SK-N-SH (cell line): ENCODE results near the gene HOXA2. TPM values are rescaled to one million over a fixed set of nuclear protein-coding genes. Genes with fewer than 3 reads are reported as not detected.
A peak's percentile ranks its signal among the peaks of the same experiment; 100 is the strongest.

Source experiments
- CTCF ChIA-PET: fragments of 300-600, 350-600 bp; formaldehyde crosslinking; extraction: SDS; loops from one replicate; lab custom pipeline; 2021; lab: Yijun Ruan, JAX
- POLR2A ChIA-PET: fragments of 350-600 bp; sonication (Branson Sonifier 250); formaldehyde crosslinking; extraction: SDS; loops from one replicate; lab custom pipeline; 2020; ENCODE audit warnings: antibody characterized with exemption, inconsistent platforms; lab: Yijun Ruan, JAX
- DNase-seq: peaks from one replicate; pipeline ENCODE4 v3.0.0; 2012
- H2AFZ ChIP-seq: fragments of 200-600 bp; sonication (generic); 2 replicates; pipeline ENCODE4 v1.8.1; 2016; ENCODE audit warnings: antibody characterized with exemption, mild to moderate bottlenecking, low read depth
- H3F3A ChIP-seq: fragments of 200-600 bp; sonication (generic); replicated peaks from 2 replicates; pipeline ENCODE3; 2016; ENCODE audit warnings: antibody characterized with exemption, mild to moderate bottlenecking; ENCODE audit not compliant: insufficient read depth
- H3K27ac ChIP-seq, 2 experiments: fragments of 200-500 bp in 1 of 2; fragments of 200-600 bp in 1 of 2; sonication (Bioruptor generic) in 1 of 2; sonication (generic), shearing (Covaris generic) in 1 of 2; 2 replicates each; pipeline versions ENCODE4 v1.5.1 to v1.6.1; 2014 to 2016; ENCODE audit warnings: low read depth in 2 of 2, inconsistent platforms in 1 of 2, low read length in 1 of 2, mild to moderate bottlenecking in 1 of 2, mixed read lengths in 1 of 2
- H3K27me3 ChIP-seq: fragments of 200-600 bp; sonication (generic), shearing (Covaris generic); 2 replicates; pipeline ENCODE4 v1.6.1; 2016; ENCODE audit warnings: mixed run types; ENCODE audit not compliant: insufficient read depth
- H3K36me3 ChIP-seq, 2 experiments: fragments of 200-500 bp in 1 of 2; fragments of 200-600 bp in 1 of 2; sonication (Bioruptor generic) in 1 of 2; sonication (generic) in 1 of 2; replicated peaks in 1 of 2; 2 replicates each; pipeline versions ENCODE3 to v1.5.1; 2014 to 2016; ENCODE audit warnings: low read length in 1 of 2, mild to moderate bottlenecking in 1 of 2; ENCODE audit not compliant: insufficient read depth in 2 of 2, control insufficient read depth in 1 of 2
- H3K4me1 ChIP-seq, 2 experiments: fragments of 200-500 bp in 1 of 2; fragments of 200-600 bp in 1 of 2; sonication (Bioruptor generic) in 1 of 2; sonication (generic), shearing (Covaris generic) in 1 of 2; 2 replicates each; pipeline versions ENCODE4 v1.5.1 to v1.6.1; 2014 to 2016; ENCODE audit warnings: low read depth in 1 of 2, low read length in 1 of 2, mixed run types in 1 of 2; ENCODE audit not compliant: insufficient read depth in 2 of 2, control insufficient read depth in 1 of 2
- H3K4me2 ChIP-seq: fragments of 200-600 bp; sonication (generic), shearing (Covaris generic); 2 replicates; pipeline ENCODE4 v1.6.1; 2017; ENCODE audit warnings: mixed run types
- H3K4me3 ChIP-seq, 2 experiments: fragments of 200-500 bp in 1 of 2; fragments of 200-600 bp in 1 of 2; sonication (Bioruptor generic) in 1 of 2; sonication (generic), shearing (Covaris generic) in 1 of 2; 2 replicates each; pipeline versions ENCODE4 v1.5.1 to v1.8.1; 2014 to 2016; ENCODE audit warnings: low read depth in 2 of 2, inconsistent platforms in 1 of 2, low read length in 1 of 2, mild to moderate bottlenecking in 1 of 2, mixed read lengths in 1 of 2, moderate library complexity in 1 of 2
- H3K79me2 ChIP-seq: fragments of 200-600 bp; sonication (generic); 2 replicates; pipeline ENCODE4 v1.8.1; 2017; ENCODE audit warnings: mild to moderate bottlenecking; ENCODE audit not compliant: insufficient read depth
- H3K9ac ChIP-seq: fragments of 200-600 bp; sonication (generic); 2 replicates; pipeline ENCODE4 v1.6.1; 2017; ENCODE audit warnings: mixed run types
- H3K9me2 ChIP-seq: fragments of 200-600 bp; sonication (generic); 2 replicates; pipeline ENCODE4 v1.6.1; 2017; ENCODE audit warnings: mixed run types
- H3K9me3 ChIP-seq: fragments of 200-600 bp; sonication (generic); 2 replicates; pipeline ENCODE4 v1.6.1; 2017; ENCODE audit warnings: mixed run types, mild to moderate bottlenecking, moderate library complexity
- H4K20me1 ChIP-seq: fragments of 200-600 bp; sonication (generic); 2 replicates; pipeline ENCODE4 v1.6.1; 2017; ENCODE audit warnings: mild to moderate bottlenecking, mixed run types; ENCODE audit not compliant: insufficient read depth
- EZH2phosphoT487 ChIP-seq: fragments of 200-600 bp; sonication (generic); IDR thresholded peaks from 2 replicates; pipeline ENCODE4 v1.6.1; 2017; ENCODE audit warnings: low read depth, mixed run types, mild to moderate bottlenecking, antibody characterized with exemption, moderate library complexity, borderline replicate concordance
- JUND ChIP-seq: IDR thresholded peaks from 2 replicates; pipeline ENCODE4 v1.4.0; 2012
- MXI1 ChIP-seq: IDR thresholded peaks from 2 replicates; pipeline ENCODE4 v1.6.1; 2012; ENCODE audit warnings: mild to moderate bottlenecking, low read depth, low read length, improper control_type of control experiment
- POLR2AphosphoS5 ChIP-seq: IDR thresholded peaks from 2 replicates; pipeline ENCODE4 v1.6.1; 2012; ENCODE audit warnings: low read depth, low read length
- RAD21 ChIP-seq: IDR thresholded peaks from 2 replicates; pipeline ENCODE4 v1.6.1; 2012; ENCODE audit warnings: mild to moderate bottlenecking, low read length
- RFX5 ChIP-seq: IDR thresholded peaks from 2 replicates; pipeline ENCODE4 v1.6.1; 2012; ENCODE audit warnings: mild to moderate bottlenecking, improper control_type of control experiment, low read length
- SMC3 ChIP-seq: IDR thresholded peaks from 2 replicates; pipeline ENCODE4 v1.6.1; 2012; ENCODE audit warnings: low read depth, low read length, improper control_type of control experiment
- USF1 ChIP-seq: IDR thresholded peaks from 2 replicates; pipeline ENCODE4 v1.4.0; 2012; ENCODE audit warnings: low read depth, borderline replicate concordance
- WGBS: methylation state at CpG from one replicate; pipeline ENCODE4 v1.1.6; 2017; ENCODE audit warnings: low lambda C conversion rate; 5-methylcytosine and 5-hydroxymethylcytosine counted together
- polyA plus RNA-seq, 3 experiments: library from polyadenylated mRNA; depleted of rRNA; stranded (reverse); fragments of >200 nt; gene quantifications; 2 replicates each; pipeline ENCODE4 v1.2.3, GENCODE V29; 2012
- TF ChIP-seq, protein P1 (sequence below): IDR thresholded peaks from 2 replicates; pipeline ENCODE4 v1.4.0; 2012; ENCODE audit warnings: low read depth, borderline replicate concordance
- TF ChIP-seq, protein P2 (sequence below): fragments of 150-350 bp; IDR thresholded peaks from 2 replicates; pipeline ENCODE4 v1.6.1; 2016; ENCODE audit warnings: mild to moderate bottlenecking, low read depth, low read length
- TF ChIP-seq, protein P3 (sequence below): IDR thresholded peaks from 2 replicates; pipeline ENCODE4 v1.4.0; 2012; ENCODE audit warnings: low read depth
- TF ChIP-seq, protein P4 (sequence below): fragments of 200-600 bp; sonication (generic); IDR thresholded peaks from 2 replicates; pipeline ENCODE4 v1.6.1; 2017; ENCODE audit warnings: antibody characterized with exemption, mild to moderate bottlenecking, moderate library complexity

The HOXA2 gene
- polyA plus RNA-seq, 1 of the 3 experiments (the other 2 are of a cell fraction), result not detected

GRCh38 chr7:27143023-27143949 is 40.8 kb upstream of the HOXA2 start, which contains the start of gene HOXA5:
TSS of gene HOXA5 (minus strand) at chr7:27143681. CDS start at chr7:27143607, 74 bp downstream.
- no peak within 1 kb of the TSS for H3K9ac ChIP-seq
- H3K4me2 ChIP-seq, result peak within 1 kb of the TSS; percentile 42
- H3K9me2 ChIP-seq, result no peaks in the 10 kb centered on the region
- no peaks in the 10 kb centered on the region for H3F3A ChIP-seq
- no peaks in the 10 kb centered on the region for H4K20me1 ChIP-seq
- H3K27me3 ChIP-seq, result peaks cover 100% of the 10 kb centered on the region
- DNase-seq, result peak; percentile 92
- WGBS, result 6% methylated on average over 56 of the region's 86 CpGs
- TF ChIP-seq, protein P1, sequence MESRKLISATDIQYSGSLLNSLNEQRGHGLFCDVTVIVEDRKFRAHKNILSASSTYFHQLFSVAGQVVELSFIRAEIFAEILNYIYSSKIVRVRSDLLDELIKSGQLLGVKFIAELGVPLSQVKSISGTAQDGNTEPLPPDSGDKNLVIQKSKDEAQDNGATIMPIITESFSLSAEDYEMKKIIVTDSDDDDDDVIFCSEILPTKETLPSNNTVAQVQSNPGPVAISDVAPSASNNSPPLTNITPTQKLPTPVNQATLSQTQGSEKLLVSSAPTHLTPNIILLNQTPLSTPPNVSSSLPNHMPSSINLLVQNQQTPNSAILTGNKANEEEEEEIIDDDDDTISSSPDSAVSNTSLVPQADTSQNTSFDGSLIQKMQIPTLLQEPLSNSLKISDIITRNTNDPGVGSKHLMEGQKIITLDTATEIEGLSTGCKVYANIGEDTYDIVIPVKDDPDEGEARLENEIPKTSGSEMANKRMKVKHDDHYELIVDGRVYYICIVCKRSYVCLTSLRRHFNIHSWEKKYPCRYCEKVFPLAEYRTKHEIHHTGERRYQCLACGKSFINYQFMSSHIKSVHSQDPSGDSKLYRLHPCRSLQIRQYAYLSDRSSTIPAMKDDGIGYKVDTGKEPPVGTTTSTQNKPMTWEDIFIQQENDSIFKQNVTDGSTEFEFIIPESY, result no peak
- TF ChIP-seq EZH2phosphoT487, result 0 out of 2 replicates have a peak, but pooled peaks have one; percentile 16
- TF ChIP-seq MXI1, result no peak
- TF ChIP-seq, protein P2, sequence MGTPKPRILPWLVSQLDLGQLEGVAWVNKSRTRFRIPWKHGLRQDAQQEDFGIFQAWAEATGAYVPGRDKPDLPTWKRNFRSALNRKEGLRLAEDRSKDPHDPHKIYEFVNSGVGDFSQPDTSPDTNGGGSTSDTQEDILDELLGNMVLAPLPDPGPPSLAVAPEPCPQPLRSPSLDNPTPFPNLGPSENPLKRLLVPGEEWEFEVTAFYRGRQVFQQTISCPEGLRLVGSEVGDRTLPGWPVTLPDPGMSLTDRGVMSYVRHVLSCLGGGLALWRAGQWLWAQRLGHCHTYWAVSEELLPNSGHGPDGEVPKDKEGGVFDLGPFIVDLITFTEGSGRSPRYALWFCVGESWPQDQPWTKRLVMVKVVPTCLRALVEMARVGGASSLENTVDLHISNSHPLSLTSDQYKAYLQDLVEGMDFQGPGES, result no peak
- peak; percentile 37; the same call in 1 of the 2 replicates for TF ChIP-seq USF1
- TF ChIP-seq JUND, result no peak
- TF ChIP-seq POLR2AphosphoS5, result no peak
- TF ChIP-seq, protein P3, sequence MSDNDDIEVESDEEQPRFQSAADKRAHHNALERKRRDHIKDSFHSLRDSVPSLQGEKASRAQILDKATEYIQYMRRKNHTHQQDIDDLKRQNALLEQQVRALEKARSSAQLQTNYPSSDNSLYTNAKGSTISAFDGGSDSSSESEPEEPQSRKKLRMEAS, result no peak
- peak; percentile 28; the same call in 1 of the 2 replicates for TF ChIP-seq SMC3
- no peak for TF ChIP-seq RFX5
- TF ChIP-seq, protein P4, sequence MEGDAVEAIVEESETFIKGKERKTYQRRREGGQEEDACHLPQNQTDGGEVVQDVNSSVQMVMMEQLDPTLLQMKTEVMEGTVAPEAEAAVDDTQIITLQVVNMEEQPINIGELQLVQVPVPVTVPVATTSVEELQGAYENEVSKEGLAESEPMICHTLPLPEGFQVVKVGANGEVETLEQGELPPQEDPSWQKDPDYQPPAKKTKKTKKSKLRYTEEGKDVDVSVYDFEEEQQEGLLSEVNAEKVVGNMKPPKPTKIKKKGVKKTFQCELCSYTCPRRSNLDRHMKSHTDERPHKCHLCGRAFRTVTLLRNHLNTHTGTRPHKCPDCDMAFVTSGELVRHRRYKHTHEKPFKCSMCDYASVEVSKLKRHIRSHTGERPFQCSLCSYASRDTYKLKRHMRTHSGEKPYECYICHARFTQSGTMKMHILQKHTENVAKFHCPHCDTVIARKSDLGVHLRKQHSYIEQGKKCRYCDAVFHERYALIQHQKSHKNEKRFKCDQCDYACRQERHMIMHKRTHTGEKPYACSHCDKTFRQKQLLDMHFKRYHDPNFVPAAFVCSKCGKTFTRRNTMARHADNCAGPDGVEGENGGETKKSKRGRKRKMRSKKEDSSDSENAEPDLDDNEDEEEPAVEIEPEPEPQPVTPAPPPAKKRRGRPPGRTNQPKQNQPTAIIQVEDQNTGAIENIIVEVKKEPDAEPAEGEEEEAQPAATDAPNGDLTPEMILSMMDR, result peak; percentile 85
- peak; percentile 63 for TF ChIP-seq RAD21
- H3K9me3 ChIP-seq, result no peaks in the 10 kb centered on the region
- H3K4me1 ChIP-seq, result peaks cover 11 to 12% of the 10 kb centered on the region in 2 experiments; a peak in 1 of 4 replicates
- ChIA-PET CTCF (interaction anchor here (0.6 to 10.9 kb wide), 37 partner anchors 8 to 1291 kb away, joined by 3 to 270 read pairs (median 4); partner anchors contain the start of genes HOXA10, HOXA11, HOXA3 and HOXA4), POLR2A (no interaction called here)
- H2AFZ ChIP-seq, result no peak within 1 kb of the TSS
- H3K36me3 ChIP-seq, result no peaks in the 10 kb centered on the region
- peak within 1 kb of the TSS; percentile 17 to 31; a peak in 2 of 4 replicates for H3K4me3 ChIP-seq
- H3K79me2 ChIP-seq, result no peaks in the 10 kb centered on the region
- H3K27ac ChIP-seq, result no peak within 1 kb of the TSS
